Measurements from ENCODE around the gene NOS1AP. TPM values are rescaled to one million over a fixed set of nuclear protein-coding genes. Genes with fewer than 3 reads are reported as not detected.

The NOS1AP gene
- total and polyA plus RNA-seq, 9 of the 15 experiments (the other 6 are each of a cell fraction or from before 2014, with no cell fraction given) = 0.07 to 1.5 (median 0.22) TPM

GRCh38 chr1:162372159-162373071, 302.9 kb downstream of the NOS1AP start (continued):
- TF ChIP-seq BRF1 (IDR thresholded peaks at IDR 0.05; ENCODE audit: borderline replicate concordance, extremely low read depth, insufficient read length) (no peak), KDM1A (IDR thresholded peaks at IDR 0.05) (peak; percentile 90 to 94), TFAP4 (CRISPR knock-in tag; IDR thresholded peaks at IDR 0.05; ENCODE audit: borderline replicate concordance) (peak; percentile 83), POLR2B (IDR thresholded peaks at IDR 0.05; ENCODE audit: low read depth, partially characterized antibody) (no peak), BCLAF1 (IDR thresholded peaks at IDR 0.05; ENCODE audit: borderline replicate concordance in 1 of 2, control insufficient read depth in 1 of 2, low read depth in 2 of 2, low read length in 1 of 2) (no peak), ZNF75A (CRISPR knock-in tag; IDR thresholded peaks at IDR 0.05) (0 out of 2 replicates have a peak, but pooled peaks have one; percentile 68), EWSR1 (IDR thresholded peaks at IDR 0.05; ENCODE audit: borderline replicate concordance, low read depth, partially characterized antibody) (no peak), ZNF212 (CRISPR knock-in tag; IDR thresholded peaks at IDR 0.05) (no peak), C11orf30 (IDR thresholded peaks at IDR 0.05; ENCODE audit: low read depth) (no peak), GATAD2A (IDR thresholded peaks at IDR 0.05) (peak; percentile 68; the same call in 1 of the 2 replicates), AFF4 (CRISPR knock-in tag; IDR thresholded peaks at IDR 0.05) (0 out of 2 replicates have a peak, but pooled peaks have one; percentile 64), RUNX1 (IDR thresholded peaks at IDR 0.05; ENCODE audit: low read depth) (peak; percentile 98), AFF1 (IDR thresholded peaks at IDR 0.05; ENCODE audit: low read depth in 1 of 2, partially characterized antibody in 2 of 2) (peak in 1 of 2 experiments; percentile 55), CREBBP (IDR thresholded peaks at IDR 0.05; ENCODE audit: low read depth, low read length) (no peak)
